ENCODE results near the gene BOD1. TPM values are rescaled to one million over a fixed set of nuclear protein-coding genes. Genes with fewer than 3 reads are reported as not detected.

Gene BOD1
- total and polyA plus RNA-seq, 2 donors (not counting 3 experiments of a cell fraction or from before 2014, with no cell fraction given) = 57.6 to 62.4 TPM

GRCh38 chr5:173611706-173612105, 4.7 kb downstream of the BOD1 start:
- no peak for FAIRE-seq
- CTCF ChIA-PET = interaction anchor here (0.5 to 2.7 kb wide), 2 partner anchors 905 to 1306 kb away, joined by 4 to 7 read pairs; no protein-coding TSS in a partner anchor
- intact Hi-C loops (cut with micrococcal nuclease) (no loop called here), dilution Hi-C loops (cut with MboI; ENCODE audit: extremely low pct_ligation_motif_present, low sequenced_read_pairs) (no loop called here)
- no peaks in the 10 kb centered on the region for H3K9me3 ChIP-seq (replicated peaks; ENCODE audit: control insufficient read depth, insufficient read depth, low read length)
- H3K79me2 ChIP-seq (ENCODE audit: control insufficient read depth, insufficient read depth, low read length) = peaks cover 72% of the 10 kb centered on the region
- BruUV-seq (replicated peaks) = no TSS peak
- H3K4me3 ChIP-seq (replicated peaks in 1 of 3; ENCODE audit: insufficient read depth in 1 of 3, low read depth in 1 of 3, low read length in 3 of 3) = no peak overlapping the region
- peaks cover 26% of the 10 kb centered on the region for H3K4me1 ChIP-seq (ENCODE audit: control insufficient read depth, extremely low read depth, insufficient read depth, low read length)
- no peak overlapping the region for H3K27ac ChIP-seq (ENCODE audit: insufficient read depth, low read depth, low read length)
- H3K36me3 ChIP-seq (ENCODE audit: control insufficient read depth in 2 of 2, extremely low read depth in 1 of 2, insufficient read depth in 2 of 2, low read length in 2 of 2) = peaks cover 11 to 28% of the 10 kb centered on the region in 2 experiments
- H3K27me3 ChIP-seq (ENCODE audit: control insufficient read depth in 2 of 2, insufficient read depth in 2 of 2, low read length in 2 of 2) = no peaks in the 10 kb centered on the region
- peak overlapping the region; percentile 2 for H3K4me2 ChIP-seq (ENCODE audit: insufficient read depth, low read length)
- no peak overlapping the region for H2AFZ ChIP-seq (ENCODE audit: low read depth, low read length)
- no peak overlapping the region for H3K9ac ChIP-seq (replicated peaks; ENCODE audit: extremely low read depth, insufficient read depth, low read length)
- no peaks in the 10 kb centered on the region for H3K9me1 ChIP-seq (replicated peaks; ENCODE audit: control insufficient read depth, extremely low read depth, insufficient read depth, low read length)
- TF ChIP-seq EZH2 (IDR thresholded peaks at IDR 0.05; ENCODE audit: borderline replicate concordance, low read depth, low read length, severe bottlenecking) (no peak), CTCF (IDR thresholded peaks at IDR 0.05; ENCODE audit: extremely low read depth in 1 of 2, insufficient read depth in 1 of 2, low read depth in 1 of 2, low read length in 2 of 2) (no peak)
- H4K20me1 ChIP-seq (replicated peaks; ENCODE audit: control insufficient read depth, extremely low read depth, insufficient read depth, low read length) = peaks cover 7% of the 10 kb centered on the region
- POLR2A ChIA-PET = no interaction called here
- DNase-seq (ENCODE audit: low read depth, low spot score) = no peak

GRCh38 chr5:173604141-173604540, 12.3 kb downstream of the BOD1 start:
- Histone ChIP-seq H3K4me2 (ENCODE audit: insufficient read depth, low read length) (no peak overlapping the region), H3K27ac (ENCODE audit: insufficient read depth, low read depth, low read length) (no peak overlapping the region), H3K27me3 (ENCODE audit: control insufficient read depth in 2 of 2, insufficient read depth in 2 of 2, low read length in 2 of 2) (no peaks in the 10 kb centered on the region), H3K9me3 (replicated peaks; ENCODE audit: control insufficient read depth, insufficient read depth, low read length) (no peaks in the 10 kb centered on the region), H3K36me3 (ENCODE audit: control insufficient read depth in 2 of 2, extremely low read depth in 1 of 2, insufficient read depth in 2 of 2, low read length in 2 of 2) (peaks cover 8 to 28% of the 10 kb centered on the region in 2 experiments), H3K4me1 (ENCODE audit: control insufficient read depth, extremely low read depth, insufficient read depth, low read length) (no peaks in the 10 kb centered on the region), H2AFZ (ENCODE audit: low read depth, low read length) (no peak overlapping the region), H4K20me1 (replicated peaks; ENCODE audit: control insufficient read depth, extremely low read depth, insufficient read depth, low read length) (no peaks in the 10 kb centered on the region), H3K79me2 (ENCODE audit: control insufficient read depth, insufficient read depth, low read length) (peaks cover 3% of the 10 kb centered on the region), H3K4me3 (replicated peaks in 1 of 3; ENCODE audit: insufficient read depth in 1 of 3, low read depth in 1 of 3, low read length in 3 of 3) (no peak overlapping the region), H3K9ac (replicated peaks; ENCODE audit: extremely low read depth, insufficient read depth, low read length) (no peak overlapping the region), H3K9me1 (replicated peaks; ENCODE audit: control insufficient read depth, extremely low read depth, insufficient read depth, low read length) (no peaks in the 10 kb centered on the region)
- no TSS peak for BruUV-seq (replicated peaks)
- no peak for FAIRE-seq
- intact Hi-C loops (cut with micrococcal nuclease) = no loop called here
- dilution Hi-C loops (cut with MboI; ENCODE audit: extremely low pct_ligation_motif_present, low sequenced_read_pairs) = no loop called here
- ChIA-PET CTCF (interaction anchor here (0.6 to 1.4 kb wide), 3 partner anchors 12 to 713 kb away, joined by 3 to 4 read pairs (median 3); partner anchors contain the start of gene BOD1), POLR2A (no interaction called here)
- no peak for DNase-seq (ENCODE audit: low read depth, low spot score)
- TF ChIP-seq MAX (IDR thresholded peaks at IDR 0.05; ENCODE audit: insufficient read depth, insufficient read length) (no peak), FOS (IDR thresholded peaks at IDR 0.05; ENCODE audit: borderline replicate concordance, insufficient read depth, low read length) (no peak), CTCF (IDR thresholded peaks at IDR 0.05; ENCODE audit: extremely low read depth in 1 of 2, insufficient read depth in 1 of 2, low read depth in 1 of 2, low read length in 2 of 2) (no peak), EZH2 (IDR thresholded peaks at IDR 0.05; ENCODE audit: borderline replicate concordance, low read depth, low read length, severe bottlenecking) (no peak), MYC (IDR thresholded peaks at IDR 0.05; ENCODE audit: low read depth, low read length) (no peak), POLR2AphosphoS5 (IDR thresholded peaks at IDR 0.05; ENCODE audit: insufficient read depth, low read depth, low read length) (no peak), GATA2 (IDR thresholded peaks at IDR 0.05; ENCODE audit: insufficient read depth, insufficient read length, low read depth, low read length) (no peak), POLR2A (IDR thresholded peaks at IDR 0.05; ENCODE audit: low read depth, low read length) (no peak), JUN (IDR thresholded peaks at IDR 0.05; ENCODE audit: borderline replicate concordance, insufficient read depth, insufficient read length, low read depth) (no peak)

Measured in endothelial cell of umbilical vein (primary cell).